ENCODE measurements around the gene ARL16.

The ARL16 gene

DNA sequence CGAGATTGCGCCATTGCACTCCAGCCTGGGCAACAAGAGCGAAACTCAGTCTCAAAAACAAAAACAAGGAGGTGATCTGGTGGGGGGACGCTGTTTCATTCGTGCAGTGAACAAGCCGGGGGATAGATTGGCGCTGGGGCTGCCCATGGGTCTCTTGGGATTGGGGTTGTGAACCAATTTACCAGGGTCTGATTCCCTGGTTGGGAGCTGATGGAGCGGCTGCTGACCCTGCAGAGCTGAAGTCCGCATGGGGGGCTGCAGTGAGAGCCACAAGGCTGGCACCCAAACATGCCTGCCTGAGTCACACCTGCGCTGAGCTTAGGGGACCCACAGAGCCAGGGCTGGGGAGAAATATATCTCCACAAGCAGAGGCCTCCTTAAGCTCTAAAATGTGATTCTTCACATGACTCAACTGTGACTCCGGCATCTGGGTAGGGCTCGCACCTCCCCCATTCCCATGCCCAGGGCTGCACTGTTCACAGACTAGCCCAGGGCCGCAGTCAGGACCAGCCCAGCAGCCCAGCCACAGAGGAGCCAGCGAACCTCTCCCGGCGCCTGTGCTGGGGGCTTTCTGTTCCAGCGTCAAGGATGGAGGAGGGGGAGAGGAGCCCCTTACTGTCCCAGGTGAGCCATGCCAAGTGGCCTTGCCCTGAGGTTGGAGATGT is 41.6 kb downstream of the ARL16 start:
- no peak for DNase-seq (ENCODE audit: low spot score)
- TF ChIP-seq, protein P1, sequence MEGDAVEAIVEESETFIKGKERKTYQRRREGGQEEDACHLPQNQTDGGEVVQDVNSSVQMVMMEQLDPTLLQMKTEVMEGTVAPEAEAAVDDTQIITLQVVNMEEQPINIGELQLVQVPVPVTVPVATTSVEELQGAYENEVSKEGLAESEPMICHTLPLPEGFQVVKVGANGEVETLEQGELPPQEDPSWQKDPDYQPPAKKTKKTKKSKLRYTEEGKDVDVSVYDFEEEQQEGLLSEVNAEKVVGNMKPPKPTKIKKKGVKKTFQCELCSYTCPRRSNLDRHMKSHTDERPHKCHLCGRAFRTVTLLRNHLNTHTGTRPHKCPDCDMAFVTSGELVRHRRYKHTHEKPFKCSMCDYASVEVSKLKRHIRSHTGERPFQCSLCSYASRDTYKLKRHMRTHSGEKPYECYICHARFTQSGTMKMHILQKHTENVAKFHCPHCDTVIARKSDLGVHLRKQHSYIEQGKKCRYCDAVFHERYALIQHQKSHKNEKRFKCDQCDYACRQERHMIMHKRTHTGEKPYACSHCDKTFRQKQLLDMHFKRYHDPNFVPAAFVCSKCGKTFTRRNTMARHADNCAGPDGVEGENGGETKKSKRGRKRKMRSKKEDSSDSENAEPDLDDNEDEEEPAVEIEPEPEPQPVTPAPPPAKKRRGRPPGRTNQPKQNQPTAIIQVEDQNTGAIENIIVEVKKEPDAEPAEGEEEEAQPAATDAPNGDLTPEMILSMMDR (IDR thresholded peaks at IDR 0.05; ENCODE audit: borderline replicate concordance, control extremely low read depth, extremely low read depth, insufficient read depth, missing control alignments), result no peak
- in situ Hi-C loops (cut with MboI; ENCODE audit: low sequenced_read_pairs, unreplicated experiment), result no loop called here

DNA sequence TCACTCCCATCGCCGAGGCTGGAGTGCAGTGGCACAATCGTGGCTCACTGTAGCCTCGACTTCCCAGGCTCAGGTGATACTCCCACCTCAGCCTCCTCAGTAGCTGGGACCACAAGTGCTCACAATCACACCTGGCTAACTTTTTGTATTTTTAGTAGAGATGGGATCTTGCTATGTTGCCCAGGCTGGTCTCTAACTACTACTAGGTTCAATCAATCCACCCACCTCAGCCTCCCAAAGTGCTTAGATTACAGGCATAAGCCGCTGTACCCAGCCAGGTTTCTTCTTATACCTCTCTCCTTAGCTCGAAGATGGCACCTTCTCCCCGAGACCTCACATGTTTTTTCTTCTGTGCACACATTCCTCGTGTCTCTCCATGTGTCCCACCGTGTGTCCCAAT is 43.6 kb downstream of the ARL16 start:
- TF ChIP-seq, protein P1 (IDR thresholded peaks at IDR 0.05; ENCODE audit: borderline replicate concordance, control extremely low read depth, extremely low read depth, insufficient read depth, missing control alignments), result no peak
- in situ Hi-C loops (cut with MboI; ENCODE audit: low sequenced_read_pairs, unreplicated experiment), result no loop called here
- no peak for DNase-seq (ENCODE audit: low spot score)

DNA sequence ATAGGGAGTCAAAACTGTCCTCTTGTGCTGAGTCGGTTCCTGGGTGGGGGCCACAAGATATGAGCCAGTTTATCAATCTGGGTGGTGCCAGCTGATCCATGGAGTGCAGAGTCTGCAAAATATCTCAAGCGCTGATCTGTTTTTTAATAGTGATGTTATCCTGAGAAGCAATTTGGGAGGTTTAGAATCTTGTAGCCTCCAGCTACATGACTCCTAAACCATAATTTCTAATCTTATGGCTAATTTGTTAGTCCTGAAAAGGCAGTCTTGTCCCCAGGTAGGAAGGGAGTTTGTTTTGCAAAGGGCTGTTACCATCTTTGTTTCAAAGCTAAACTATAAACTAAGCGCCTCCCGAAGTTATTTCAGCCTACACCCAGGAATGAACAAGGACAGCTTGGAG is 44.9 kb downstream of the ARL16 start:
- no peak for DNase-seq (ENCODE audit: low spot score)
- in situ Hi-C loops (cut with MboI; ENCODE audit: low sequenced_read_pairs, unreplicated experiment), result no loop called here

DNA sequence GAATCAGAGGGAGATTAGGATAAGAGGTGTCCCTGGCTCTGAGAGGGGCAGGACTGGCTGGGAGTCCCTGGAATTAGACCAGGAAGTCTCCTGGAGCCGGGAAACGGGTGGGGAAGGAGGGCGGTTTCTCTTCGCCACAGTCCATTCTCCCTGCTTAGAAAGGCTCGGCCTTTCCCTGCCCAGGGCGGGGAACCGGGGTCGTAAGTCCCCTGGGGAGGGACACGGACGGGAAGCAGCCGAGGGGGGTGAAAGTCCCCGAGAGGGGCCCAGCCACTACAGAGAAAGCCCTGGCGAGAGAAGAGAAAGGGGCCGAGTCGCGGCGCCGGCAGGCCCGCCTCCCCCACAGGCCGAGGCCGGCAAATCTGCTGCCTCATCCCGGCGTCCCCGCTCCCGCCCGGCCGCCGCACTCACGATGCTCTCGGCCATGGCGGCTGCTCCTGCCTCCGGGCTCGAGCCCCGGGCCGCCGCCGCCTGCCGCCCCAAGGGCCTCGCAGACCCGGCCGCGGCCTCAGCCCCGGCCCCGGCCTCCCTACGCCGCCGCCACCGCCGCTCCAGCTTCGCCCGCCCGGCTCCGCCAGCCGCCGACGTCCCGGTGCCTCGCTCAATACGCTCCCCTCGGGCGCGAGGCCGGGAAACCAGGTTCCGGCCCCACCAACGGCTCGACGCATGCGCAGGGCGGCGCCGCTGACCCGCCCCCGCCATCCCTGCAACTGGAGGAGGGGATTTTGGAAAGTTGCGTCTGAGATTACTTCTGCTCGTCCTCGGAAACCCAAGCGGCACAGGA is 46.9 kb downstream of the ARL16 start, which contains the start of the genes NPLOC4 and TSPAN10:
Gene NPLOC4 (minus strand): TSS at position 608 of the 784 bp plus-strand sequence. CDS start 182 bp downstream, at position 426.
Gene TSPAN10 (plus strand): TSS at position 692 of the 784 bp plus-strand sequence. CDS start 5,217 bp downstream, outside the sequence.
- TF ChIP-seq, protein P1 (IDR thresholded peaks at IDR 0.05; ENCODE audit: borderline replicate concordance, control extremely low read depth, extremely low read depth, insufficient read depth, missing control alignments), result no peak
- in situ Hi-C loops (cut with MboI; ENCODE audit: low sequenced_read_pairs, unreplicated experiment), result no loop called here
- DNase-seq (ENCODE audit: low spot score), result peak; percentile 97

More for the DNA sequence above, 44.9 kb downstream of the ARL16 start:
- TF ChIP-seq, protein P1 (IDR thresholded peaks at IDR 0.05; ENCODE audit: borderline replicate concordance, control extremely low read depth, extremely low read depth, insufficient read depth, missing control alignments), result no peak

DNA sequence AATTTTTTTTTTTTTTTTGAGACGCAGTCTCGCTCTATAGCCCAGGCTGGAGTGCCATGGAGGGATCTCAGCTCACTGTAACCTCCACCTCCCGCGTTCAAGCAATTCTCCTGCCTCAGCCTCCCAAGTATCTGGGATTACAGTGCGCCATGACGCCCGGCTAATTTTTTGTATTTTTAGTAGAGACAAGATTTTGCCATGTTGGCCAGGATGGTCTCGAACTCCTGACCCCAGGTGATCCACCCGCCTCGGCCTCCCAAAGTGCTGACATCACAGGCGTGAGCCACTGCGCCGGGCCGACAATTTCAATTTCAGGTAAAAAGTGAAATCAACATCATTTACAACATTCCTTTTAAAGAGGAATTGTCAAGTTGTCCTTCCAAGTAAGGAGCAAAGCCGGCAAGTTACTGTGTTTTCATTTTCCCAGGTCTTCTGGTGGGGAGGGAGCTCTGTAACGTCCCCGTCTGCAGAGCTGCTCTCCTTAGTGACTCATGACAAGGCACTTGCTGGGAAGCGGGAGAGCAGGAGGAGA is 47.6 kb downstream of the ARL16 start:
- in situ Hi-C loops (cut with MboI; ENCODE audit: low sequenced_read_pairs, unreplicated experiment), result no loop called here

DNA sequence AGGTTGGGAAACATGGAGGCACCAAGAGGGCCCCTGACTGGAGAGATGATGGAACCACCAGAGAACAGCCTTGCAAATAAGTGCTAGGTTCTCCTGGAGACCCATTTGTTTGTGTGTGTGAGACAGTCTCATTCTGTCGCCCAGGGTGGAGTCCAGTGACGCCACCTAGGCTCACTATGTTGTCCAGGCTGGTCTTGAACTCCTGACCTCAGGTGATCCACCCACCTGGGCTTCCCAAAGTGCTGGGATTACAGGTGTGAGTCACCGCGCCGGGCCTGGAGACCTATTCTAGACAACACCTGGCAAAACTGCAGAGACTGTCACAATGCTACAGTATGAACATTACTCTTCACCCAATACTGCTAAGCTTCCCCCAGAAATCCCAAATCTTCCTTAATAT is 48.2 kb downstream of the ARL16 start:
- DNase-seq (ENCODE audit: low spot score), result no peak
- in situ Hi-C loops (cut with MboI; ENCODE audit: low sequenced_read_pairs, unreplicated experiment), result no loop called here

More for the DNA sequence above, 47.6 kb downstream of the ARL16 start:
- TF ChIP-seq, protein P1 (IDR thresholded peaks at IDR 0.05; ENCODE audit: borderline replicate concordance, control extremely low read depth, extremely low read depth, insufficient read depth, missing control alignments), result no peak
- no peak for DNase-seq (ENCODE audit: low spot score)

More for the DNA sequence above, 48.2 kb downstream of the ARL16 start:
- TF ChIP-seq, protein P1 (IDR thresholded peaks at IDR 0.05; ENCODE audit: borderline replicate concordance, control extremely low read depth, extremely low read depth, insufficient read depth, missing control alignments), result no peak

Data from GM13976 (cell line).